HG03378 (cell line): Measurements from ENCODE around the gene CERS5.
A peak's percentile ranks its signal among the peaks of the same experiment; 100 is the strongest.
"Not testable (repeated sequence)": the region's sequence is repeated elsewhere in the genome, so short reads cannot be mapped to it uniquely, and the experiment has no call there.

Source experiments
- ATAC-seq: cut with Tn5 transposase; IDR thresholded peaks from one replicate; pipeline ENCODE4 v1.9.1; 2021; ENCODE audit warnings: mild to moderate bottlenecking, moderate library complexity; ENCODE audit not compliant: unreplicated experiment

CERS5 gene

DNA sequence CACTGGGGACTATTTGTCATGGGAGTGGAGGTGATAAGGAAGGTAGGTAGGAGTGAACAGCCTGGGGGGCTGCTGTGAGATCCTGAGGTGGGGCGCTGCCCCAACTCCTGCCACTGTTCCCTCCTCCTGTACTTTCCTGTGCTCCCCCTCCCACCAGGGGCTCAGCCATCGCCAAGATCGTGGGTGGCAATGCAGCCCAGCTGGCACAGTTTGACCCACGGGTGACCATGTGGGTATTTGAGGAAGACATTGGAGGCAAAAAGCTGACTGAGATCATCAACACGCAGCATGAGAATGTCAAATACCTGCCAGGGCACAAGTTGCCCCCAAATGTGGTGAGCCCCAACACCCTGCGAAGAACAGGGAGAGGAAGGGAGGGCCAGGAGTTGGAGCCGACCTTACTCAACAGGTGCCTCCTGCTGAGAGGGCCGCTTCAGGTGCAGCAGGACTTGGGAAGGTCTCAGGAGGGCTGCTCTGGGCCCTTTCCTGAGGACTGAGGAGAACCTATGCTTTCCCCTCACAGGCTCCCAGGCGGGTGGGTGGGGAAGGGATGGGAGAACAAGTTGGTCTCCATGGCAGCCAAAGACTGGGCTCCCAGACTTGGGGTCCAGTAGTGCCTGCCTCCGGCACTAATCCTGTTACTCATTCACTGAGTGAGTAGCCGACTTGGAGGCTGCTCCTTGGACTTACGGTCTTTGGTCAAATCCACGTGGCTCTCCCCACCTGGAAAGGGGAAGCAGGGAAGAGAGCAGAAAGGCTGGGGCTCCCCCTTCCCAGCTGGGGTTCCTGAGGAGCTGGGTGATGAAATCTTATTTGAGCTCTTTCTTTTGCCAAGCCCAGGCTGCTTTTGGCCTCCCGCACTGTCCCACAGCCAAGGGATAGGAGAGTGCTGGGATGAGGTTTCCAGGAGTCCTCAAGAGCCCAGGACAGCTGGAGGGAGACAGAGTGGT, 62.5 kb downstream of the CERS5 start:
- ATAC-seq, result no peak

DNA sequence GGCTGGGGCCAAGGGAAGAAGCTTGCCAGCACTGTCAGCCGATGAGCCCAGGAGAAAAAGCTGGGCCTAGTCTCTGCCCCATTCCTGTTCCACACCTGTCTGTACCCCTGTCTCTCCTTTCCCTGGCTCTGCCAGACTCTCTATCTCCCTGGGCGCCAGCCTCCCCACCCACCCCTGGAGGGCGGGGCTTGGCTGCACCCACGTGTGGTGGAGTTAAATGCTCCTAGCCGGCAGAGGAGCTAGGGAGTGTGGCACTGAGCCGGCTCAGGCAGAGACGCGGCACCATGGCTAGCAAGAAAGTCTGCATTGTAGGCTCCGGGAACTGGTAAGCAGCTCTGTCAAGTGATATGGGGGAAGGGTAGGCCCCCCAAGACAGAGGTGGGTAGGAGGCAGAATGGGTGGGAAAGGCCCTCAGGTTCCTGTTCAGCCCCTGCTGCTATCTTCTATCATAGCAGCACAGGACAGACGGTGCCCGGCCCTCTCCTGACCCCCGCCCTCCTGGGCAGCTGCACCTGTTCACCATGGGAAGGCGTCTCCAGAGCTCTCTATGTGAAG, 63.3 kb downstream of the CERS5 start, which contains the start of gene GPD1:
Gene GPD1, plus strand, starts transcription at position 242 of the 555 bp plus-strand sequence. Its CDS starts 43 bp downstream, at position 285.
- no peak for ATAC-seq

DNA sequence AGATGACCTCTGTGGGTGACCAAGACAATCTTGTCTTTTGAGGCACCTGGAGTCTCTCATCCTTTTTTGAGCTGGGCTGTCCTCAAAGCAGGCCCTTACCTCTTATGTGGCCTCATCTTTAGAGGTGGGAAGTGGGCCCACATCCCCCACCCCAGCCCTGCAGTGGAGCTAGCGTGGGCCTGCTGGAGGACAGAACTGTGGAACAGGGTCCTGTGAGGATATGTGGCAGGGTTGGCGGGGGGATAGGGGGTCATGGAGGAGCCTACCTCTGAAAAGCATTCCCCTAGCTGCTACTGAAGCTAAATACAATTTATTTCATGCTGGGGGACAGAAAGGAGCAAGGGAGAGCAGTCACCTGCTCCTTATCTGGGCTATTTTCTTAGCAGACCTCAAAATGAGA, 63.8 kb downstream of the CERS5 start:
- ATAC-seq, result no peak

DNA sequence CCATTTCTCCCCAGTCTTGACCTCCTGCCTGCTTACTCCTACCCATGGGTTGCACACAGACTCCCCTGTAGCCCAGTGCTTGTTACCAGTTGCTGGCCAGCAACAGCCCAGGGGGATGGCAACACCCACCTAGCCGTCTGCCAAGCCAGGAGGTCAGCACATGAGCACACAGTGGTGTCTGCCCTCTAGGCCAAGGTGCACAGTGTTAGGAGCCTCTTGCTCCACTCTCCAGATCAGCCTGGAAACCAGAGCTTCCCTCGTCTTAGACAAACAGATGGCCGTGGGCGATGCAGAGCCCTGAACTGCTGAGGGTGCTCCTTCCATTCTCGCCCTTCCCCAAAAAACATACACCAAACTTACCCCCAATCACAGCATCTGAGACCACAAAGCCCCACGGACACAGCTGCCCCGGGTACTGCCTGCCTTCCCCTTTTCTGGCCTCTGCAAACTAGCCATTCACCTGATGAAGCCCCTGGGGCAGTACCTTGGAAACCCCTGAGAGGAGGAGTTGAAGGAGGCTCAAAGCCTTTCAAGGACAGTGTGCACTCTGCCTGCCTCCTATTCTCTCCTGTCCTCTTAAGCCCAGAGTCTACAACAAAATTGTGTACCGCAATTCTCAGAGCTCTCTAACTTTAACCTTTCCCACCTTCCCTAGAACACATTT, 64.4 kb downstream of the CERS5 start:
- ATAC-seq, result no peak

DNA sequence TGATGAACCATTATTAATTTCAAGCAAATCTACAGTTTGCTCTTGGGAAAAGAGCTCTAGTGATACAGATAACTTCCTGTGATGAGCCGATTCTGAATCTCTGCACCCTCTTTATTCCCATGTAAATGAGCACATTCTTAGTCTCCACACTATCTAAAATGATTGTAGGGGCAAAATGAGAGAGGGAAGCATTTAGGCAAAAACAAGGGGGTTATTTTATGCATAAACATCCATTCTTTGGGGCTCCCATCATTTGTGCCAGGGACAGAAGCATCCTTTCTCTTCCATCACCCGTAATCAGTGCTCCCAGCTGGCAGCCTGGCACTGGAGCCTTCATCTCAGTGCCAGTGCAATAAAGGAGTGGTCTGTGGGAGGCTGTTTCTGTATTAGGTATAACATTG, 65.0 kb downstream of the CERS5 start:
- no peak for ATAC-seq

DNA sequence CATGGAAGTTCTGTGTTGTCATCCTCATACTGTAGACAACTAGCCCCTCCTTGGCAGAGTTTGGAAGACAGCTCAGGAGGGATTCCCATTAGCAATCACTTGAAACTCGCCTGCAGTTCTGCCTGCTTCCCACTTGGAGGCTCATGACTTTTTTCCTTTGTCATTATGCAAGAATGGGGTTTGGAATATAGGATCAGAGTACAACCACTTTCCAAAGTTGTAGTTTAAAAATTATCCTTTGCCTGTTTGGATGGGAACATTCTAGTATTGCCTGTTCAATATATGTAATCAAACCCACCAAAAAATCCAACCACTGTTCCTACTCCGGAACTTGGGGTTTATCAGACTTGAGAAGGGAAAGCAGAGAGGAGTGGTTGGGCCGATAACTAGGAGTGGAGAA, 65.5 kb downstream of the CERS5 start:
- ATAC-seq, result no peak

DNA sequence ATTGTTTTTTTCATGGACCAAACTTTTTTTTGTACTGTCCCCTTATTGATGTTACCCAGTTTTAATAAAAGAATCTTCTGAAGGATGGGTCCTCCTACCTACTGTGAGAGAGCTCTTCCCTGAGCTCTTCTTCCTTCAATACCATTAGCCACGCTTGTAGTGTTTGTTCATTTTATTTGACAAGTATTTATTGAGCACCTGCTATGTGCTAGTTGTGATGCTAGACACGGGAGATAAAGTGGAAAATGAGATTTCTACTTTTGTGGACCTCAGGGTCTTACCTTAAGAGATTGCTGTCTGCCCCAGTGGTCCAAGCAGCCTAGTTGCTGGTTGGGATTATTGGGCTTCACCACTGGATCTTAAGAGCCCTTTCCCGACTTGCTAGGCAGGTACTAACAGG, 66.6 kb downstream of the CERS5 start:
- ATAC-seq, result no peak

DNA sequence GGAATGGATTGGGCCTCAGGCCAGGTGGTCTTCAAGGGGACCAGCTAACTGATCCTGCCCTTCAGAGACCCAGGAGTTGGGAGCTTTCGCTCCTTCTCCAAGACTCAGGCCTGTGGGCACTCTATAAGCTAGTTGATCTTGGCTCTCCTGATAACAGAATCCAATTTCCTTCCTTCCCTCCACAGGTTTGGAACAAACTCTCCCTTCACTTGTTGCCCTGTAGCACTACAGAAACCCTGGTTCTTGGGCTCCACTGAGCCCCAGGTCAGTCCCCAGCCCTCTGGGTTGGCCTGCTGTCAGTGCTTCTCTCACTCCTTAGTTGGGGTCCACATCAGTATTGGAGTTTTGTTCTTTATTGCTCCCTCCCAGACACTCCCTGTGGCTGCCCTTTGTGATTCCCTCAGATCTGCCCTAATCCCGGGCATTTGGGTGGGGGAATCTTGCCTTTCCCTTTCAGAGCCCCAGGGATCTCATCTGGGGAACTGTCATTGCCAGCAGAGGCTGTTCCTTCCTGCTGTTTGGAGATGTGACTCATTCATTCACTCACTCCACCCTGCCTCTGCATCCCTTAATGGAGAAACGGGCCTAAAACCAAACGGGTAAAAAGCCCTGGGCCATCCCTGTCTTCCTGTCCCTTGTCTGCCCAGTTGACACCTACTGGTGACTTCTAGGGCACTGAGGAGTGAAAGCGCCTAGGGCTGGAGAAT, 67.7 kb downstream of the CERS5 start:
- no peak for ATAC-seq

- ATAC-seq, result no peak
These were observed 69.2 kb downstream of the CERS5 start for GRCh38 chr12:50097952-50098351.

- no peak for ATAC-seq
These were observed 76.8 kb downstream of the CERS5 start for GRCh38 chr12:50090391-50090790.

GRCh38 chr12:50089730-50090129, 77.4 kb downstream of the CERS5 start:
- no peak for ATAC-seq

DNA sequence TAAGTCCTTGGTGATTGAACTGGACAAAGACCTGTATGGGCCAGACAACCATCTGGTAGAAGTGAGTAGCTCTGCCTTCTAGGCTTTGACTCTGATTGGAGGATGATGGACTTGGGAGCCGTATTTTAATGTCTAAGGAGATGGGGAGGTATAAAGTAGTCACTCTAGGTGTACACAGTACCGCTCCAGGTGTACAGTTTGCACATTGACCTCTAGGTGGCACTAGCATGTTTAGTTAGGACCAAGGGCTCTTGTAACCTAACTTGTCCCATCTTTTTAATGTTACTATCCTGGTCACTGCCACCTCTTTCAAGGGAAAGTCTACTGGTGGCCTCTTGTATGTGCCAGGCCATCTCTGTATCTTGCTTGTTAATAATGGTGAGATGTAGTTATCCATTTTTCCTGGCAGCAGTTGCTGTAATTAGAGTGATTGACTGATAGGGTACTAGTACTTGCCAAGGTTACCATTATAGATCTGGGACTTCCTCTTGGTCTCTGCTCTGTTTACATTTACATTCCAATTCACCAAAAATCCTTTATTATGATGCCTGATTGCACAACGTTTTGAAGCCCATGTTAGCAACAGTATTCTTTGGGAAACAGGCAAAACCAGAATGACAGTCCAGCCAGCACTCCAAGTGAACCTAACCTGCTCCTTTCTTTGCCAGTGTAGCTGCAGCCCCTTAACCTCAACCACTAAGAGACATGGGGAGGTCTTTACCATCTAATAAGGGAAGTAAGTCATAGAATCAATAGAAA, 78.4 kb downstream of the CERS5 start:
- peak; percentile 46 for ATAC-seq

- ATAC-seq, result no peak
These were observed 79.2 kb downstream of the CERS5 start for GRCh38 chr12:50087995-50088394.

DNA sequence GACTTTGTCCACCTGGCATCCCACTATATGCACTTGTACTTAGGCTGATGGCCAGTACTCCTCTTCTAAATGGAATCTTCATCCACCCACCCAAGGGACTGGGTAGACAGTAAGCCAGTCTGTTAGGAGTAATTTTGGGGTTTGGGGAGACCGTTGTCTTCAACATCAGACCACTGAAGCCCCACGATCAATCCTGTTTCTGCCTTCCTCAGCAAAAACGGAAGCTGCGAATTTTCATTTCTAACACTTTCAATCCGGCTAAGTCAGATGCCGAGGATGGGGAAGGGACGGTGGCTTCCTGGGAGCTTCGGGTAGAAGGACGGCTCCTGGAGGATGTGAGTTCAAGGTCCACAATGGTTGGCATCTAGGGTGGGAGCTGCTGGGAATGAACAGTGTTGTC, 80.0 kb downstream of the CERS5 start:
- ATAC-seq, result no peak

DNA sequence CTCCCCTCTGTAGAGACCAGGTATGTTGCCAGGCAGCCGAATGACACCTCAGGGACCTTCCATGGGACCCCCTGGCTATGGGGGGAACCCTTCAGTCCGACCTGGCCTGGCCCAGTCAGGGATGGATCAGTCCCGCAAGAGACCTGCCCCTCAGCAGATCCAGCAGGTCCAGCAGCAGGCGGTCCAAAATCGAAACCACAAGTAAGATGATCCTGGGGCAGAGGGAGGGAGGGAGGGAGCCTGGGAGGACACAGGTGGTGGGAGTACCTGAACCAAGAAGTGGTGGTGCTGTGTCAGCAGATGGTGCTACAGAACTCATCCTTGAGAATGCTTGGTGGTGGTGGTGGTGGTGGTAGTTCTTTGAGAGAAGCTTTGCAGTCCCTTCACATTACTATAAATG, 81.0 kb downstream of the CERS5 start:
- no peak for ATAC-seq

- no peak for ATAC-seq
These were observed 81.5 kb downstream of the CERS5 start for GRCh38 chr12:50085615-50086072.

DNA sequence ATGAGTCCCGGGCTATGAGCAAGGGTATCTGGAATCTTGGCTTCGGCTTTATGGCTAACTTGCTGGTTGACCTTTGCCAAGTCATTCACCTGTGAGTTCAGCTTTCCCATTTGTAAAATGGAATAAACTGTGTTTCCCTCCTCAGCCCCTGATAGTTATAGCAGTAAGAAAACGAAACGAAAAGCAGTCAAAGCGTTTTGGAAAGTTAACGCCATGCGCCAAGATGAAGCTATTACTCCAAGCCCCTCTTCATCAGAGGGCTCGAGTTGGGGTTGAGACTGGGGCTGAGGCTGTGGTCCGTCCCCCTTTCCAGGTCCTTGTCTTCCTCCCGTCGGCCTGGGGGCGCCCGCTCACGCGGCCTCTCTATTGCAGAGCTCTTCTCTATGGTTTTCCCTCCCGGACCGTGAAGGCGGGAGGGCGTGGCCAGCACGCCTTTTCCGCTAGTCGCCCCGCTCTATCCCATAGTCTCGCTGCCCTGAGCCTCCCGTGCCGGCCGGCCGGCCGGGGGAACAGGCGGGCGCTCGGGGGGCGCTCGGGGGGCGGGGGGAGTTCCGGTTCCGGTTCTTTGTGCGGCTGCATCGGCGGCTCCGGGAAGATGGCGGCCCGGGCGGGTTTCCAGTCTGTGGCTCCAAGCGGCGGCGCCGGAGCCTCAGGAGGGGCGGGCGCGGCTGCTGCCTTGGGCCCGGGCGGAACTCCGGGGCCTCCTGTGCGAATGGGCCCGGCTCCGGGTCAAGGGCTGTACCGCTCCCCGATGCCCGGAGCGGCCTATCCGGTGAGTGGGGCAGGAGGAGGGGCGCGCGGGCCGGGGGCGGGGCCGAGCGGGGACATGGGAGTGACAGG, 82.2 kb downstream of the CERS5 start, which contains the start of gene SMARCD1:
Gene SMARCD1, plus strand, starts transcription at position 568 of the 840 bp plus-strand sequence. Its CDS starts 28 bp downstream, at position 596.
- peak; percentile 57 for ATAC-seq

GRCh38 chr12:50084409-50084774, 82.8 kb downstream of the CERS5 start:
- ATAC-seq, result not testable (repeated sequence)

GRCh38 chr12:50083301-50083700, 83.9 kb downstream of the CERS5 start:
- ATAC-seq, result no peak
